HL-60 (cell line): ENCODE measurements around the gene GPN1.
"Not testable (repeated sequence)": the region's sequence is repeated elsewhere in the genome, so short reads cannot be mapped to it uniquely, and the experiment has no call there.

ENCODE experiments used
- POLR2AphosphoS5 ChIP-seq: IDR thresholded peaks from 2 replicates; pipeline ENCODE4 v1.6.1; 2012; ENCODE audit warnings: low read depth
- SPI1 ChIP-seq: IDR thresholded peaks from 2 replicates; pipeline ENCODE4 v1.6.1; 2012; ENCODE audit warnings: low read depth, mild to moderate bottlenecking, borderline replicate concordance
- TF ChIP-seq, protein P1 (sequence below): IDR thresholded peaks from one replicate; pipeline ENCODE4 v1.5.1; 2011; ENCODE audit warnings: low read length, control low read depth, inconsistent platforms; ENCODE audit not compliant: insufficient read depth
- TF ChIP-seq, protein P2 (sequence below): IDR thresholded peaks from 2 replicates; pipeline ENCODE4 v1.6.1; 2012; ENCODE audit warnings: low read depth; ENCODE audit not compliant: insufficient replicate concordance

DNA sequence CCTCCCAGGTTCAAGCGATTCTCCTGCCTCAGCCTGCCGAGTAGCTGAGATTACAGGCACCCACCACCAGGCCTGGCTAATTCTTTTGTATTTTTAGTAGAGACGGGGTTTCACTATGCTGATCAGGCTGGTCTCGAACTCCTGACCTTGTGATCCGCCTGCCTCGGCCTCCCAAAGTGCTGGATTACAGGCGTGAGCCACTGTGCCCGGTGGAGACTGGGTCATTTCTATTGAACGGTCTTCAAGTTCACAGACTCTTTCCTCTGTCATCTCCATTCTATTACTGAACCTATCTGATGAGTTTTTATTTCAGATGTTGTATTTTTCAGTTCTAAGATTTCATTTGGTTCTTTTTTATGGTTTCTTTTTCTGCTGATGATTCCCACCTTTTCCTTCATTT, 33.4 kb upstream of the GPN1 start:
- TF ChIP-seq, protein P1, sequence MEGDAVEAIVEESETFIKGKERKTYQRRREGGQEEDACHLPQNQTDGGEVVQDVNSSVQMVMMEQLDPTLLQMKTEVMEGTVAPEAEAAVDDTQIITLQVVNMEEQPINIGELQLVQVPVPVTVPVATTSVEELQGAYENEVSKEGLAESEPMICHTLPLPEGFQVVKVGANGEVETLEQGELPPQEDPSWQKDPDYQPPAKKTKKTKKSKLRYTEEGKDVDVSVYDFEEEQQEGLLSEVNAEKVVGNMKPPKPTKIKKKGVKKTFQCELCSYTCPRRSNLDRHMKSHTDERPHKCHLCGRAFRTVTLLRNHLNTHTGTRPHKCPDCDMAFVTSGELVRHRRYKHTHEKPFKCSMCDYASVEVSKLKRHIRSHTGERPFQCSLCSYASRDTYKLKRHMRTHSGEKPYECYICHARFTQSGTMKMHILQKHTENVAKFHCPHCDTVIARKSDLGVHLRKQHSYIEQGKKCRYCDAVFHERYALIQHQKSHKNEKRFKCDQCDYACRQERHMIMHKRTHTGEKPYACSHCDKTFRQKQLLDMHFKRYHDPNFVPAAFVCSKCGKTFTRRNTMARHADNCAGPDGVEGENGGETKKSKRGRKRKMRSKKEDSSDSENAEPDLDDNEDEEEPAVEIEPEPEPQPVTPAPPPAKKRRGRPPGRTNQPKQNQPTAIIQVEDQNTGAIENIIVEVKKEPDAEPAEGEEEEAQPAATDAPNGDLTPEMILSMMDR: not testable (repeated sequence)
- not testable (repeated sequence) for TF ChIP-seq POLR2AphosphoS5, SPI1
- TF ChIP-seq, protein P2, sequence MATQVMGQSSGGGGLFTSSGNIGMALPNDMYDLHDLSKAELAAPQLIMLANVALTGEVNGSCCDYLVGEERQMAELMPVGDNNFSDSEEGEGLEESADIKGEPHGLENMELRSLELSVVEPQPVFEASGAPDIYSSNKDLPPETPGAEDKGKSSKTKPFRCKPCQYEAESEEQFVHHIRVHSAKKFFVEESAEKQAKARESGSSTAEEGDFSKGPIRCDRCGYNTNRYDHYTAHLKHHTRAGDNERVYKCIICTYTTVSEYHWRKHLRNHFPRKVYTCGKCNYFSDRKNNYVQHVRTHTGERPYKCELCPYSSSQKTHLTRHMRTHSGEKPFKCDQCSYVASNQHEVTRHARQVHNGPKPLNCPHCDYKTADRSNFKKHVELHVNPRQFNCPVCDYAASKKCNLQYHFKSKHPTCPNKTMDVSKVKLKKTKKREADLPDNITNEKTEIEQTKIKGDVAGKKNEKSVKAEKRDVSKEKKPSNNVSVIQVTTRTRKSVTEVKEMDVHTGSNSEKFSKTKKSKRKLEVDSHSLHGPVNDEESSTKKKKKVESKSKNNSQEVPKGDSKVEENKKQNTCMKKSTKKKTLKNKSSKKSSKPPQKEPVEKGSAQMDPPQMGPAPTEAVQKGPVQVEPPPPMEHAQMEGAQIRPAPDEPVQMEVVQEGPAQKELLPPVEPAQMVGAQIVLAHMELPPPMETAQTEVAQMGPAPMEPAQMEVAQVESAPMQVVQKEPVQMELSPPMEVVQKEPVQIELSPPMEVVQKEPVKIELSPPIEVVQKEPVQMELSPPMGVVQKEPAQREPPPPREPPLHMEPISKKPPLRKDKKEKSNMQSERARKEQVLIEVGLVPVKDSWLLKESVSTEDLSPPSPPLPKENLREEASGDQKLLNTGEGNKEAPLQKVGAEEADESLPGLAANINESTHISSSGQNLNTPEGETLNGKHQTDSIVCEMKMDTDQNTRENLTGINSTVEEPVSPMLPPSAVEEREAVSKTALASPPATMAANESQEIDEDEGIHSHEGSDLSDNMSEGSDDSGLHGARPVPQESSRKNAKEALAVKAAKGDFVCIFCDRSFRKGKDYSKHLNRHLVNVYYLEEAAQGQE: not testable (repeated sequence)
